GM12878 (cell line): Measurements from ENCODE around the gene SEMG1. TPM values are rescaled to one million over a fixed set of nuclear protein-coding genes. Genes with fewer than 3 reads are reported as not detected.

Experiments
- ATAC-seq: fragments of 200-7000 bp; cut with Tn5 transposase; 3 replicates; pipeline ENCODE4 v1.9.1; 2020; ENCODE audit warnings: mild to moderate bottlenecking, moderate library complexity
- BruUV-seq: library from RNA; stranded (reverse); fragments of 400-500 nt; replicated peaks from 2 replicates; lab custom pipeline; 2021; lab: Mats Ljungman, UMichigan
- CTCF ChIA-PET: fragments of 300-600 bp; sonication (Branson Sonifier 250); formaldehyde crosslinking; extraction: SDS; loops from one replicate; lab custom pipeline; 2021; ENCODE audit warnings: inconsistent platforms; lab: Yijun Ruan, JAX
- POLR2A ChIA-PET: fragments of 350-600 bp; formaldehyde crosslinking; extraction: SDS; loops from one replicate; lab custom pipeline; 2021; ENCODE audit warnings: inconsistent platforms; lab: Charles Lee
- RAD21 ChIA-PET: fragments of 300-600 bp; sonication (Branson Sonifier 250); formaldehyde crosslinking; loops from one replicate; lab custom pipeline; 2023; ENCODE audit warnings: antibody characterized with exemption; ENCODE audit not compliant: unreplicated experiment; lab: Charles Lee
- SMC1A ChIA-PET: fragments of 300-600 bp; sonication (Branson Sonifier 250); formaldehyde crosslinking; loops from one replicate; lab custom pipeline; 2023; ENCODE audit not compliant: unreplicated experiment, uncharacterized antibody; lab: Charles Lee
- DNase-seq: peaks from one replicate; pipeline ENCODE4 v3.0.0-alpha.2; 2011; ENCODE audit warnings: low read depth, low spot score
- FAIRE-seq: peaks from 3 replicates; lab custom pipeline; 2011; peaks lifted over from hg19 to GRCh38; lab: Jason Lieb, UNC
- H2AFZ ChIP-seq: 2 replicates; pipeline ENCODE4 v1.6.0; 2011; ENCODE audit warnings: low read depth, low read length, control low read depth; ENCODE audit not compliant: control insufficient read depth
- H3K27ac ChIP-seq: 2 replicates; pipeline ENCODE4 v1.5.1; 2011; ENCODE audit warnings: control low read depth; ENCODE audit not compliant: control insufficient read depth, insufficient read depth
- H3K27me3 ChIP-seq, 2 experiments: replicated peaks in 1 of 2; 2 replicates each; pipeline versions ENCODE4 v1.6.0 to v1.6.1; 2011; ENCODE audit warnings: low read length in 1 of 2; ENCODE audit not compliant: control insufficient read depth in 2 of 2, insufficient read depth in 2 of 2
- H3K36me3 ChIP-seq, 2 experiments: 2 replicates each; pipeline ENCODE4 v1.5.1; 2011; ENCODE audit warnings: low read length in 1 of 2; ENCODE audit not compliant: control insufficient read depth in 2 of 2, insufficient read depth in 2 of 2
- H3K4me1 ChIP-seq: 2 replicates; pipeline ENCODE4 v1.6.1; 2011; ENCODE audit warnings: mild to moderate bottlenecking, low read length, moderate library complexity, mixed read lengths; ENCODE audit not compliant: control insufficient read depth, insufficient read depth
- H3K4me2 ChIP-seq: 2 replicates; pipeline ENCODE4 v1.6.0; 2011; ENCODE audit warnings: control low read depth; ENCODE audit not compliant: control insufficient read depth, insufficient read depth
- H3K4me3 ChIP-seq: fragments of 200-600 bp; sonication (generic); 2 replicates; pipeline ENCODE4 v1.5.1; 2016
- H3K79me2 ChIP-seq: 2 replicates; pipeline ENCODE4 v1.6.0; 2011; ENCODE audit warnings: low read length; ENCODE audit not compliant: control insufficient read depth, insufficient read depth
- H3K9ac ChIP-seq: 2 replicates; pipeline ENCODE4 v1.8.0; 2011; ENCODE audit warnings: low read length, control low read depth, mixed read lengths; ENCODE audit not compliant: control insufficient read depth, insufficient read depth
- H3K9me3 ChIP-seq: replicated peaks from 3 replicates; pipeline ENCODE4 v1.5.1; 2011; ENCODE audit warnings: mild to moderate bottlenecking, low read length; ENCODE audit not compliant: control insufficient read depth, insufficient read depth
- H4K20me1 ChIP-seq: 2 replicates; pipeline ENCODE4 v1.6.0; 2011; ENCODE audit not compliant: control insufficient read depth, insufficient read depth
- ASH2L ChIP-seq: fragments of 300-600, 200-600 bp; sonication (generic); IDR thresholded peaks from 2 replicates; pipeline ENCODE4 v1.6.1; 2017; ENCODE audit warnings: low read depth, mild to moderate bottlenecking, borderline replicate concordance
- CTCF ChIP-seq, 3 experiments: IDR thresholded peaks in 2 of 3; conservative IDR thresholded peaks in 1 of 3; 2 replicates each; pipeline ENCODE4 v1.5.1; 2011; ENCODE audit warnings: low read depth in 3 of 3, low read length in 3 of 3, mild to moderate bottlenecking in 3 of 3, control low read depth in 2 of 3, moderate library complexity in 2 of 3, inconsistent platforms in 1 of 3, mixed read lengths in 1 of 3; ENCODE audit not compliant: control insufficient read depth in 2 of 3, insufficient read depth in 1 of 3; ENCODE audit errors: extremely low read depth in 1 of 3
- DPF2 ChIP-seq: fragments of 450-650 bp; IDR thresholded peaks from 2 replicates; pipeline ENCODE4 v1.6.1; 2017; ENCODE audit warnings: mild to moderate bottlenecking
- E2F8 ChIP-seq: fragments of 450-650 bp; IDR thresholded peaks from 2 replicates; pipeline ENCODE4 v1.6.1; 2018; ENCODE audit warnings: mild to moderate bottlenecking, low read depth, moderate library complexity; ENCODE audit not compliant: partially characterized antibody
- HDAC6 ChIP-seq: fragments of 200-600 bp; sonication (generic); IDR thresholded peaks from one replicate; pipeline ENCODE4 v1.8.0; 2017; ENCODE audit warnings: antibody characterized with exemption; ENCODE audit not compliant: unreplicated experiment
- HSF1 ChIP-seq: fragments of 150-350 bp; IDR thresholded peaks from 2 replicates; pipeline ENCODE4 v1.6.1; 2014; ENCODE audit warnings: mild to moderate bottlenecking, low read depth, low read length
- NR2F1 ChIP-seq: fragments of 450-650 bp; conservative IDR thresholded peaks from 2 replicates; pipeline ENCODE4 v1.6.1; 2017; ENCODE audit warnings: mild to moderate bottlenecking
- PBX3 ChIP-seq: IDR thresholded peaks from 2 replicates; pipeline ENCODE4 v1.6.1; 2011; ENCODE audit warnings: mild to moderate bottlenecking, low read depth, low read length, moderate library complexity; ENCODE audit not compliant: insufficient replicate concordance
- RAD21 ChIP-seq: IDR thresholded peaks from 2 replicates; pipeline ENCODE4 v1.6.1; 2011; ENCODE audit warnings: mild to moderate bottlenecking, low read depth, low read length, moderate library complexity; ENCODE audit not compliant: insufficient read depth
- RELA ChIP-seq: fragments of 450-650 bp; IDR thresholded peaks from 2 replicates; pipeline ENCODE4 v1.8.0; 2014; ENCODE audit warnings: borderline replicate concordance; ENCODE audit not compliant: partially characterized antibody
- ZBTB11 ChIP-seq: fragments of 450-650 bp; formaldehyde crosslinking; IDR thresholded peaks from 2 replicates; pipeline ENCODE4 v1.5.0; 2022; ENCODE audit warnings: mild to moderate bottlenecking, missing genetic modification characterization
- ZNF622 ChIP-seq: fragments of 450-650 bp; IDR thresholded peaks from 2 replicates; pipeline ENCODE4 v1.6.1; 2017; ENCODE audit warnings: mild to moderate bottlenecking, inconsistent platforms
- whole genome bisulfite sequencing: methylation state at CpG from one replicate; pipeline ENCODE4 v1.1.6; 2016; ENCODE audit warnings: low lambda C conversion rate; ENCODE audit not compliant: insufficient replicate concordance, insufficient coverage; ENCODE audit errors: missing lambda C conversion rate; 5-methylcytosine and 5-hydroxymethylcytosine counted together
- in situ Hi-C: fragments of 300-500 bp; cut with MboI; formaldehyde crosslinking; loops from 9 replicates; pipeline ENCODE4 v1.14.3; 2018; ENCODE audit warnings: mixed read lengths
- intact Hi-C: fragments of 100-400 bp; cut with micrococcal nuclease; formaldehyde crosslinking; loops from one replicate; pipeline ENCODE4 v1.14.2; 2022; ENCODE audit not compliant: unreplicated experiment
- polyA plus RNA-seq, 11 experiments: library from polyadenylated mRNA; depleted of rRNA in 4 of 11; unstranded in 6 of 11; stranded (reverse) in 5 of 11; fragments of >200 nt; fragmentation: Nextera tagmentation in 4 of 11; fragmentation: Illumina TruSeq in 1 of 11; extraction: Ambion mirVana in 4 of 11; extraction: Trizol in 1 of 11; gene quantifications; 1 replicate in 1 of 11; 2 replicates in 10 of 11; pipeline versions ENCODE4 v1.2.1 to v1.2.3, GENCODE V29; 2011 to 2016; ENCODE audit warnings: inconsistent platforms in 2 of 11, missing spikeins in 2 of 11, low read depth in 1 of 11
- total RNA-seq, 4 experiments: library from RNA; depleted of rRNA in 3 of 4; stranded (reverse); fragments of >200 nt in 3 of 4; fragmentation: Illumina TruSeq in 1 of 4; extraction: Trizol in 1 of 4; gene quantifications; 2 replicates each; pipeline versions ENCODE4 v1.2.1 to v1.2.3, GENCODE V29; 2013 to 2021

Gene SEMG1
- total and polyA plus RNA-seq, 10 of the 15 experiments (the other 5 are each of a cell fraction or from before 2014, with no cell fraction given), result not detected

GRCh38 chr20:45246109-45246508 is 39.3 kb downstream of the SEMG1 start:
- no peaks in the 10 kb centered on the region for H3K79me2 ChIP-seq
- ChIA-PET CTCF (interaction anchor here (1.3 kb wide), 1 partner anchor 23 kb away, joined by 3 read pairs; no protein-coding TSS in a partner anchor), RAD21 (no interaction called here), SMC1A (no interaction called here), POLR2A (interaction anchor here (0.5 kb wide), 1 partner anchor 715 kb away, joined by 8 read pairs; no protein-coding TSS in a partner anchor)
- in situ Hi-C loops (no loop called here), intact Hi-C loops (no loop called here)
- no peak overlapping the region for H3K4me2 ChIP-seq
- ATAC-seq (no peak), FAIRE-seq (no peak), DNase-seq (no peak)
- no peak overlapping the region for H3K4me3 ChIP-seq
- no TSS peak for BruUV-seq
- no peaks in the 10 kb centered on the region for H3K9me3 ChIP-seq
- 32% methylated on average over 6 of the region's 6 CpGs for WGBS
- peaks cover 0 to 2% of the 10 kb centered on the region in 2 experiments; a peak in 2 of 4 replicates for H3K27me3 ChIP-seq
- H3K27ac ChIP-seq, result no peak overlapping the region
- H2AFZ ChIP-seq, result no peak overlapping the region
- H3K9ac ChIP-seq, result no peak overlapping the region
- no peaks in the 10 kb centered on the region for H3K36me3 ChIP-seq
- H4K20me1 ChIP-seq, result no peaks in the 10 kb centered on the region
- no peaks in the 10 kb centered on the region for H3K4me1 ChIP-seq
- TF ChIP-seq HDAC6 (no peak), CTCF (IDR thresholded peaks at IDR 0.05 in 2 of 3, conservative IDR thresholded peaks at IDR 0.05 in 1 of 3; ENCODE audit: control insufficient read depth in 2 of 3, extremely low read depth in 1 of 3, insufficient read depth in 1 of 3, low read depth in 3 of 3, low read length in 3 of 3) (no peak), HSF1 (no peak), PBX3 (no peak), RELA (no peak), DPF2 (no peak), ZNF622 (no peak), E2F8 (no peak), ASH2L (no peak), RAD21 (no peak), NR2F1 (no peak), ZBTB11 (CRISPR knock-in tag) (no peak)
